ENCODE results near the gene ERC2. TPM values are rescaled to one million over a fixed set of nuclear protein-coding genes. Genes with fewer than 3 reads are reported as not detected.

The ERC2 gene
- total and polyA plus RNA-seq, 2 of the 13 experiments (the other 11 are each of a cell fraction or from before 2014, with no cell fraction given) = 0.16 to 0.22 TPM

- no TSS peak for BruUV-seq (replicated peaks)
- H3K27me3 ChIP-seq (ENCODE audit: control insufficient read depth in 1 of 2, insufficient read depth in 2 of 2, low read length in 2 of 2) = peaks cover 0 to 2% of the 10 kb centered on the region in 2 experiments; a peak in 1 of 5 replicates
- in situ Hi-C loops (cut with HindIII; ENCODE audit: extremely low pct_ligation_motif_present, low pct_unique_long_range_greater_than_20kb) = no loop called here
- ATAC-seq = no peak
- H3K4me1 ChIP-seq (ENCODE audit: insufficient read depth, low read length) = no peaks in the 10 kb centered on the region
- ChIA-PET CTCF (ENCODE audit: low intra/inter-chr PET ratio, low total read pairs) (no interaction called here), POLR2A (no interaction called here)
- H3K9me3 ChIP-seq (ENCODE audit: low read length) = no peaks in the 10 kb centered on the region
- no peaks in the 10 kb centered on the region for H4K20me1 ChIP-seq (ENCODE audit: insufficient read depth, low read length)
- TF ChIP-seq GABPA (IDR thresholded peaks at IDR 0.05; ENCODE audit: low read depth, low read length) = no peak
- TF ChIP-seq GABPA (CRISPR knock-in tag; IDR thresholded peaks at IDR 0.05; ENCODE audit: low read depth) = no peak
- no peak for TF ChIP-seq FOXP1 (IDR thresholded peaks at IDR 0.05)
- no peak for TF ChIP-seq FOXP1 (CRISPR knock-in tag; IDR thresholded peaks at IDR 0.05)
- no peak for TF ChIP-seq IRF1 (CRISPR knock-in tag; IDR thresholded peaks at IDR 0.05; ENCODE audit: low read depth)
- TF ChIP-seq ZNF337 (CRISPR knock-in tag; IDR thresholded peaks at IDR 0.05; ENCODE audit: borderline replicate concordance, low read depth) = no peak
- no peak for TF ChIP-seq ZNF609 (CRISPR knock-in tag; IDR thresholded peaks at IDR 0.05; ENCODE audit: borderline replicate concordance)
- TF ChIP-seq ZBTB20 (CRISPR knock-in tag; IDR thresholded peaks at IDR 0.05; ENCODE audit: borderline replicate concordance, low read depth) = no peak
- TF ChIP-seq ZSCAN22 (CRISPR knock-in tag; IDR thresholded peaks at IDR 0.05) = no peak
- TF ChIP-seq HMGA1 (CRISPR knock-in tag; conservative IDR thresholded peaks at IDR 0.05) = no peak
- no peak for TF ChIP-seq CREB1 (IDR thresholded peaks at IDR 0.05)
- no peak for TF ChIP-seq CREB1 (CRISPR knock-in tag; IDR thresholded peaks at IDR 0.05)
- no peak overlapping the region for H2AFZ ChIP-seq (ENCODE audit: low read length)
- H3K9ac ChIP-seq (ENCODE audit: insufficient read depth, low read depth, low read length) = no peak overlapping the region
- DNase-seq (ENCODE audit: low spot score) = no peak
- WGBS (ENCODE audit: low lambda C conversion rate) = 3% methylated on average over 3 of the region's 3 CpGs
- intact Hi-C loops (cut with micrococcal nuclease; ENCODE audit: unreplicated experiment) = no loop called here
- no peaks in the 10 kb centered on the region for H3K36me3 ChIP-seq (replicated peaks in 1 of 2; ENCODE audit: control insufficient read depth in 1 of 2, insufficient read depth in 2 of 2, low read length in 2 of 2)
- FAIRE-seq = no peak
- no peak overlapping the region for H3K27ac ChIP-seq (ENCODE audit: extremely low read length, insufficient read depth, low read length)
- H3K79me2 ChIP-seq (ENCODE audit: insufficient read depth, low read length) = no peaks in the 10 kb centered on the region
- H3K4me3 ChIP-seq (replicated peaks in 1 of 3; ENCODE audit: insufficient read depth in 1 of 3, low read depth in 2 of 3, low read length in 3 of 3) = no peak overlapping the region
- H3K4me2 ChIP-seq (ENCODE audit: low read depth, low read length) = no peak overlapping the region
These were observed 9.4 kb upstream of the ERC2 start for GRCh38 chr3:56477646-56478045.
